Heart left ventricle (tissue), 16 donors: Measurements from ENCODE around the gene SNRPA1. TPM values are rescaled to one million over a fixed set of nuclear protein-coding genes. Genes with fewer than 3 reads are reported as not detected.
A peak's percentile ranks its signal among the peaks of the same experiment; 100 is the strongest.

ENCODE experiments used
- ATAC-seq, 4 donors: fragments of 200-7000 bp; cut with Tn5 transposase; one replicate each; pipeline ENCODE4 v1.9.1; 2020 to 2022; ENCODE audit warnings: moderate library complexity in 4 of 4, mild to moderate bottlenecking in 3 of 4, moderate number of reproducible peaks in 1 of 4
- DNase-seq, 5 donors: peaks; one replicate each; pipeline ENCODE4 v3.0.0-alpha.2; 2020
- H3K27ac ChIP-seq, 12 donors: fragments of 200-600 bp; sonication (generic) in 4 of 12; one replicate each; pipeline versions ENCODE4 v1.5.0 to v1.8.0; 2016 to 2022; ENCODE audit warnings: mild to moderate bottlenecking in 2 of 12
- H3K27me3 ChIP-seq, 9 donors: fragments of 200-600 bp; sonication (generic) in 2 of 9; one replicate each; pipeline versions ENCODE4 v1.5.1 to v1.8.0; 2016 to 2022; ENCODE audit warnings: mild to moderate bottlenecking in 3 of 9
- H3K36me3 ChIP-seq, 9 donors: fragments of 200-600 bp; sonication (generic) in 2 of 9; one replicate each; pipeline versions ENCODE4 v1.5.0 to v1.8.0; 2018 to 2022; ENCODE audit warnings: mild to moderate bottlenecking in 2 of 9
- H3K4me1 ChIP-seq, 12 donors: fragments of 200-600 bp; sonication (generic) in 4 of 12; one replicate each; pipeline versions ENCODE4 v1.5.0 to v1.8.0; 2016 to 2022; ENCODE audit warnings: mild to moderate bottlenecking in 3 of 12
- H3K4me3 ChIP-seq, 12 donors: fragments of 200-600 bp; sonication (generic) in 4 of 12; one replicate each; pipeline versions ENCODE4 v1.5.0 to v1.8.0; 2017 to 2022; ENCODE audit warnings: mild to moderate bottlenecking in 9 of 12, moderate library complexity in 4 of 12
- H3K9me3 ChIP-seq, 12 donors: fragments of 200-600 bp; sonication (generic) in 4 of 12; one replicate each; pipeline versions ENCODE4 v1.5.0 to v1.8.0; 2016 to 2022; ENCODE audit warnings: mild to moderate bottlenecking in 1 of 12
- CTCF ChIP-seq, 12 donors: fragments of 200-600 bp; sonication (generic) in 4 of 12; IDR thresholded peaks; one replicate each; pipeline versions ENCODE4 v1.5.0 to v1.8.0; 2018 to 2022; ENCODE audit warnings: antibody characterized with exemption in 12 of 12, mild to moderate bottlenecking in 5 of 12
- POLR2A ChIP-seq, 2 donors: fragments of 450-650 bp; IDR thresholded peaks; one replicate each; pipeline ENCODE4 v1.6.1; 2017; ENCODE audit warnings: antibody characterized with exemption in 2 of 2, mild to moderate bottlenecking in 2 of 2, moderate library complexity in 2 of 2
- WGBS, 4 donors: extraction: QIAGEN DNeasy Blood & Tissue Kit in 2 of 4; methylation state at CpG; one replicate each; pipeline versions ENCODE4 v1.1.5 to v1.1.7; 2013 to 2018; 5-methylcytosine and 5-hydroxymethylcytosine counted together
- intact Hi-C, 10 donors: fragments of 100-400 bp; cut with DNase I; formaldehyde crosslinking; loops; one replicate each; pipeline versions ENCODE4 v1.11.1 to v1.14.2; 2022
- polyA plus RNA-seq, 2 donors: library from polyadenylated mRNA; stranded (reverse); fragments of 200-250 nt; gene quantifications; one replicate each; pipeline ENCODE4 v1.2.3, GENCODE V29; 2013
- total RNA-seq, 9 donors: library from RNA; depleted of rRNA in 2 of 9; stranded (reverse); fragments of >200 nt in 2 of 9; fragmentation: NEBNext Ultra II Directional in 3 of 9; extraction: Animal tissue kit (Norgen Biotek cat#: 25700) in 3 of 9; gene quantifications; one replicate each; pipeline versions ENCODE4 v1.1.0 to v1.2.4, GENCODE V29; 2016 to 2023
- donor health status: ischemic (EF 13 %, LVEDD 7.1; RV severe dilation, severe dysfunction).
- donor health status: healthy with polysubstance abuse.
- donor health status: DM: no; HTN: yes; CAD: no.
- donor health status: DM: no; HTN: no; CAD: no.
- donor health status: ischemic (EF 25% LVEDD 6.9; RV normal size, moderate dysfunction).
- donor health status: ischemic (EF 25% LVEDD 5.7; RV mildly dilated, moderate dysfunction).
- donor health status: healthy.
- donor health status: DM: yes; HTN: yes; CAD: no.
- donor health status: ischemic (EF 35%, LVEDD 5.7; RV mildly dilated, moderate dysfunction).
- donor health status: nonischemic (EF 11% LVEDD 7.7; RV severe dilation, severe dysfunction).
- donor health status: DM: yes; HTN: yes; CAD: no.
- donor health status: PGD.
- donor health status: ischemic (EF 29% LVEDD 5.4; RV normal size, mild dysfunction).
- donor health status: nonischemic (EF 23%, LVEDD 6.1; RV moderate dilation, normal function).

The SNRPA1 gene
- total and polyA plus RNA-seq, 11 donors = 17.6 to 57.8 (median 30.2) TPM

- 86 to 94% (median 90%) methylated on average over 19 of the region's 19 CpGs for WGBS, 4 donors
- H3K9me3 ChIP-seq = no peaks in the 10 kb centered on the region
- DNase-seq (no peak), ATAC-seq (peak in 2 of 4 donors; percentile 7 to 9)
- H3K4me3 ChIP-seq = no peak overlapping the region
- TF ChIP-seq POLR2A (IDR thresholded peaks at IDR 0.05) = no peak
- H3K27me3 ChIP-seq = no peaks in the 10 kb centered on the region
- intact Hi-C loops = loop anchor here in 1 of 10 donors (10.0 kb wide), 1 partner anchor 110 kb away; no protein-coding TSS in a partner anchor
- no peaks in the 10 kb centered on the region for H3K4me1 ChIP-seq
- peaks cover 0 to 14% (median 0%) of the 10 kb centered on the region in 9 donors for H3K36me3 ChIP-seq
- H3K27ac ChIP-seq = no peak overlapping the region
These were observed 19.5 kb upstream of the SNRPA1 start for GRCh38 chr15:101314336-101315125.

GRCh38 chr15:101313041-101313761 is 18.2 kb upstream of the SNRPA1 start:
- H3K9me3 ChIP-seq = no peaks in the 10 kb centered on the region
- no peak overlapping the region for H3K4me3 ChIP-seq
- ATAC-seq (no peak), DNase-seq (no peak)
- intact Hi-C loops = loop anchor here in 1 of 10 donors (10.0 kb wide), 1 partner anchor 112 kb away; no protein-coding TSS in a partner anchor
- H3K4me1 ChIP-seq = no peaks in the 10 kb centered on the region
- H3K36me3 ChIP-seq = peaks cover 0 to 14% (median 0%) of the 10 kb centered on the region in 9 donors
- H3K27ac ChIP-seq = no peak overlapping the region
- 89 to 94% (median 92%) methylated on average over 16 to 21 of the region's 21 CpGs for whole genome bisulfite sequencing, 4 donors
- peaks cover 0 to 3% (median 0%) of the 10 kb centered on the region in 9 donors for H3K27me3 ChIP-seq
- TF ChIP-seq CTCF (IDR thresholded peaks at IDR 0.05) (no peak), POLR2A (IDR thresholded peaks at IDR 0.05) (no peak)

GRCh38 chr15:101310508-101310907 is 15.5 kb upstream of the SNRPA1 start:
- no peaks in the 10 kb centered on the region for H3K4me1 ChIP-seq
- no peaks in the 10 kb centered on the region for H3K9me3 ChIP-seq
- intact Hi-C loops = loop anchor here in 1 of 10 donors (10.0 kb wide), 1 partner anchor 114 kb away; no protein-coding TSS in a partner anchor
- ATAC-seq (no peak), DNase-seq (no peak)
- WGBS, 4 donors = 83 to 94% (median 93%) methylated on average over 7 of the region's 7 CpGs
- H3K27me3 ChIP-seq = peaks cover 0 to 7% (median 0%) of the 10 kb centered on the region in 9 donors
- TF ChIP-seq CTCF (IDR thresholded peaks at IDR 0.05) (no peak), POLR2A (IDR thresholded peaks at IDR 0.05) (no peak)
- H3K27ac ChIP-seq = no peak overlapping the region
- H3K4me3 ChIP-seq = no peak overlapping the region
- peaks cover 0 to 14% (median 0%) of the 10 kb centered on the region in 9 donors for H3K36me3 ChIP-seq

GRCh38 chr15:101310161-101310480 is 15.1 kb upstream of the SNRPA1 start:
- Histone ChIP-seq H3K4me1 (no peaks in the 10 kb centered on the region), H3K36me3 (peaks cover 0 to 14% (median 0%) of the 10 kb centered on the region in 9 donors), H3K27ac (no peak overlapping the region), H3K27me3 (peaks cover 0 to 7% (median 0%) of the 10 kb centered on the region in 9 donors), H3K9me3 (no peaks in the 10 kb centered on the region), H3K4me3 (no peak overlapping the region)
- ATAC-seq = no peak
- WGBS, 4 donors = 90 to 94% (median 92%) methylated on average over 5 to 7 of the region's 7 CpGs
- intact Hi-C loops = loop anchor here in 1 of 10 donors (10.0 kb wide), 1 partner anchor 115 kb away; no protein-coding TSS in a partner anchor
- no peak for DNase-seq
- TF ChIP-seq CTCF (IDR thresholded peaks at IDR 0.05) (no peak), POLR2A (IDR thresholded peaks at IDR 0.05) (no peak)
